Measurements from ENCODE around the gene PCSK9. TPM values are rescaled to one million over a fixed set of nuclear protein-coding genes. Genes with fewer than 3 reads are reported as not detected.

Gene PCSK9
- total and polyA plus RNA-seq, 3 donors from 2014 or later, result 1.1 to 1.9 (median 1.3) TPM

- Histone ChIP-seq H3K27ac (no peak overlapping the region), H3K27me3 (no peaks in the 10 kb centered on the region), H3K4me1 (peaks cover 13% of the 10 kb centered on the region), H3K9me3 (no peaks in the 10 kb centered on the region), H3K4me3 (no peak overlapping the region), H3K36me3 (ENCODE audit: low read depth, missing control alignments) (no peaks in the 10 kb centered on the region)
- intact Hi-C loops (cut with DNase I; ENCODE audit: low total_unique reads), result no loop called here
- WGBS, 2 donors, result 80 to 88% methylated on average over 12 to 15 of the region's 15 CpGs
- TF ChIP-seq POLR2A (IDR thresholded peaks at IDR 0.05) (no peak), CTCF (IDR thresholded peaks at IDR 0.05) (no peak)
- DNase-seq, result no peak
Measured at GRCh38 chr1:55044617-55045397, 5.5 kb downstream of the PCSK9 start.

GRCh38 chr1:55045430-55045829, 6.1 kb downstream of the PCSK9 start:
- intact Hi-C loops (cut with DNase I; ENCODE audit: low total_unique reads), result no loop called here
- TF ChIP-seq CTCF (IDR thresholded peaks at IDR 0.05) (no peak), POLR2A (IDR thresholded peaks at IDR 0.05) (no peak)
- 96 to 99% methylated on average over 10 of the region's 10 CpGs for WGBS, 2 donors
- Histone ChIP-seq H3K4me3 (no peak overlapping the region), H3K27ac (no peak overlapping the region), H3K36me3 (ENCODE audit: low read depth, missing control alignments) (no peaks in the 10 kb centered on the region), H3K4me1 (peaks cover 15% of the 10 kb centered on the region), H3K9me3 (no peaks in the 10 kb centered on the region), H3K27me3 (no peaks in the 10 kb centered on the region)
- DNase-seq, result no peak

- Histone ChIP-seq H3K9me3 (no peaks in the 10 kb centered on the region), H3K27me3 (no peaks in the 10 kb centered on the region), H3K27ac (no peak overlapping the region), H3K36me3 (ENCODE audit: low read depth, missing control alignments) (no peaks in the 10 kb centered on the region), H3K4me1 (peaks cover 18% of the 10 kb centered on the region), H3K4me3 (no peak overlapping the region)
- DNase-seq, result no peak
- TF ChIP-seq CTCF (IDR thresholded peaks at IDR 0.05) (no peak), POLR2A (IDR thresholded peaks at IDR 0.05) (no peak)
- 84 to 90% methylated on average over 4 of the region's 4 CpGs for WGBS, 2 donors
- intact Hi-C loops (cut with DNase I; ENCODE audit: low total_unique reads), result no loop called here
Measured at GRCh38 chr1:55046871-55047270, 7.5 kb downstream of the PCSK9 start.

- no peaks in the 10 kb centered on the region for H3K36me3 ChIP-seq (ENCODE audit: low read depth, missing control alignments)
- H3K4me3 ChIP-seq, result no peak overlapping the region
- peaks cover 18% of the 10 kb centered on the region for H3K4me1 ChIP-seq
- H3K9me3 ChIP-seq, result no peaks in the 10 kb centered on the region
- no peak overlapping the region for H3K27ac ChIP-seq
- DNase-seq, result no peak
- 95 to 100% methylated on average over 2 to 3 of the region's 3 CpGs for WGBS, 2 donors
- intact Hi-C loops (cut with DNase I; ENCODE audit: low total_unique reads), result no loop called here
- H3K27me3 ChIP-seq, result no peaks in the 10 kb centered on the region
- no peak for TF ChIP-seq POLR2A (IDR thresholded peaks at IDR 0.05)
- no peak for TF ChIP-seq CTCF (IDR thresholded peaks at IDR 0.05)
Measured at GRCh38 chr1:55047611-55048010, 8.3 kb downstream of the PCSK9 start.

Measured in testis (tissue), 3 donors.